ENCODE measurements around the gene DNAJB1.

DNAJB1 gene

DNA sequence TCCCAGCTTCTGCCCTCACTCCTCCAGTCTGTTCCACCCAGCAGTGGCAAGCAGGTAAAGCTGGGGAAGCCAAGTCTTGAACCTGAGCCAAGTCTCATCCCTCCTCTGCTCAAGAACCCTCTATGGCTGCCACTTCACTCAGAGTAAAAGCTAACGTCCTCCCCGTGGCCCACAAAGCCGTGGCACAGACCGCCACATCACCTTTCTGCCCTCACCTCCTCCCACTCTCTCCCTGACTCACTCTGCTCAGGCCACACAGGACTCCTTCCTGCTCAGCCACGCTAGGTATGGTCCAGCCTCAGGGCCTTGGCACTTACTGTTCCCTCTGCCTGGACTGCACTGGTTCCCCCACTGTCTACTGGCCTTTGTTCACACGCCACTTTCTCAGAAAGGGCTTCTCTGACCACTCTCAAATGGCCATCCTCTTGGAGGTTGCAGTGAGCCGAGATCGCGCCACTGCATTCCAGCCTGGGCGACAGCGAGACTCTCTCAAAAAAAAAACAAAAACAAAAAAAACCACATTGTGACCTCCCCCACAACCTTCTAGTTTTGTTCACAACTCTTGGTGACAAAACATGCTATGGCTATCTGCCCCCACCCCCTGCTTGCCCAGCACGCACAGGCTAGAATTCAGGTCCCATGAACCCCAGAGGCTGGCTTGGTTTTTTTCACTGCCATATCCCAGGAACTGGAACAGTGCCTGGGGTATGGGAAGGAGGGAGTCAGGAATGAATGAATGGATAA is 37.9 kb upstream of the DNAJB1 start:
- Histone ChIP-seq H3K4me3 (ENCODE audit: low read length, poor library complexity, severe bottlenecking) (no peak overlapping the region), H3K9me3 (ENCODE audit: insufficient read depth, low read depth, low read length) (no peaks in the 10 kb centered on the region), H3K79me2 (ENCODE audit: insufficient read depth, low read length) (peaks cover 48% of the 10 kb centered on the region; the same call in 1 of the 2 replicates), H3K9ac (ENCODE audit: low read depth, low read length, poor library complexity, severe bottlenecking) (no peak overlapping the region), H4K20me1 (ENCODE audit: insufficient read depth, low read length, poor library complexity, severe bottlenecking) (peaks cover 13% of the 10 kb centered on the region), H3F3A (ENCODE audit: low read depth) (no peaks in the 10 kb centered on the region), H3K36me3 (ENCODE audit: insufficient read depth, low read length) (no peaks in the 10 kb centered on the region), H3K4me2 (ENCODE audit: low read depth, low read length, poor library complexity, severe bottlenecking) (no peak overlapping the region), H3K4me1 (ENCODE audit: insufficient read depth, low read length, poor library complexity, severe bottlenecking) (peaks cover 3% of the 10 kb centered on the region), H3K27me3 (ENCODE audit: insufficient read depth, low read length, poor library complexity, severe bottlenecking) (no peaks in the 10 kb centered on the region), H3K9me2 (replicated peaks; ENCODE audit: low read depth, low read length) (no peaks in the 10 kb centered on the region), H2AFZ (ENCODE audit: low read length) (no peak overlapping the region)
- no peak for TF ChIP-seq CTCF (conservative IDR thresholded peaks at IDR 0.05; ENCODE audit: low read length)
- TF ChIP-seq EZH2phosphoT487 (IDR thresholded peaks at IDR 0.05; ENCODE audit: borderline replicate concordance), result no peak

DNA sequence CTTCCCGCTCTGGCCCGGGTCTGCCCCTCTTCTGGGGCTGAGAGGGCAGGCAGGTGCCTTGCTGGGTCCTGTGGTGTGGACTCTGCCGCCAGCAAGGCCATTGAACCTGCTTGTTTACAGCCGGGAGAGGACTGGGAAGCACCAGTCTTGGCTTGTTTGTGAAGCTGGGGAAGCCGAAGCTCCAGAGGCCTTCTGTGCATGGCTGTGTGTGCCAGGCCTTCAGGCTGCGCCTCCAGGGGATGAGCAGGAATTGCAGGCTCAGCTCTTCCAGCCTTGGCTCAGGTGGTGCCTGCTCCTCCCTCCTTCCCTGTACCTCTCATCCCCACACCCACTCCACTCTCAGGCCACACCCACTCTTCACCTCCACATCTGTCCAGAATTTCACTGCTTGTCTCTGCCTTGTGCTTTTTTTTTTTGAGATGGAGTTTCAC is 36.2 kb upstream of the DNAJB1 start:
- H3K4me1 ChIP-seq (ENCODE audit: insufficient read depth, low read length, poor library complexity, severe bottlenecking), result peaks cover 3% of the 10 kb centered on the region
- H3K27me3 ChIP-seq (ENCODE audit: insufficient read depth, low read length, poor library complexity, severe bottlenecking), result no peaks in the 10 kb centered on the region
- H3K9me3 ChIP-seq (ENCODE audit: insufficient read depth, low read depth, low read length), result no peaks in the 10 kb centered on the region
- H4K20me1 ChIP-seq (ENCODE audit: insufficient read depth, low read length, poor library complexity, severe bottlenecking), result no peaks in the 10 kb centered on the region
- H3F3A ChIP-seq (ENCODE audit: low read depth), result no peaks in the 10 kb centered on the region
- peaks cover 40% of the 10 kb centered on the region; the same call in 1 of the 2 replicates for H3K79me2 ChIP-seq (ENCODE audit: insufficient read depth, low read length)
- H2AFZ ChIP-seq (ENCODE audit: low read length), result no peak overlapping the region
- H3K9me2 ChIP-seq (replicated peaks; ENCODE audit: low read depth, low read length), result no peaks in the 10 kb centered on the region
- peaks cover 6% of the 10 kb centered on the region; the same call in 1 of the 2 replicates for H3K36me3 ChIP-seq (ENCODE audit: insufficient read depth, low read length)
- TF ChIP-seq CTCF (conservative IDR thresholded peaks at IDR 0.05; ENCODE audit: low read length) (no peak), EZH2phosphoT487 (IDR thresholded peaks at IDR 0.05; ENCODE audit: borderline replicate concordance) (no peak)
- H3K4me3 ChIP-seq (ENCODE audit: low read length, poor library complexity, severe bottlenecking), result no peak overlapping the region
- H3K4me2 ChIP-seq (ENCODE audit: low read depth, low read length, poor library complexity, severe bottlenecking), result no peak overlapping the region
- no peak overlapping the region for H3K9ac ChIP-seq (ENCODE audit: low read depth, low read length, poor library complexity, severe bottlenecking)

DNA sequence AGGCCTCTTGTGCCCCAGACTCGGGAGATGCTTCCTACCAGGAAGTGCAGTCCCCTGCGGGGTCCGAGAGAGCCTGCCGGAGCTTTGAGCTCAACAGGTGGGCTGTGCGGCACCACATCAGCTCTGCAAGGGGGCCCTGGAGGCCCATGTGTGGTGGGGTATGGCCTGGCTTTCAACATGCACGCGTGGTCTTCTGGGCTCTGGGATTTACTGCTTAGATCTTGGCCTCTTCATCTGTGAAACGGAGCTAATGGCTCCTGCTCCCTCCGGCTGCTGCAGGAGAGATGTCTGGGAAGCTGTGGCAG is 35.7 kb upstream of the DNAJB1 start:
- H3K9ac ChIP-seq (ENCODE audit: low read depth, low read length, poor library complexity, severe bottlenecking), result no peak overlapping the region
- H4K20me1 ChIP-seq (ENCODE audit: insufficient read depth, low read length, poor library complexity, severe bottlenecking), result no peaks in the 10 kb centered on the region
- no peaks in the 10 kb centered on the region for H3K9me3 ChIP-seq (ENCODE audit: insufficient read depth, low read depth, low read length)
- H3K36me3 ChIP-seq (ENCODE audit: insufficient read depth, low read length), result peaks cover 7% of the 10 kb centered on the region; the same call in 1 of the 2 replicates
- H3K9me2 ChIP-seq (replicated peaks; ENCODE audit: low read depth, low read length), result no peaks in the 10 kb centered on the region
- no peak overlapping the region for H3K4me3 ChIP-seq (ENCODE audit: low read length, poor library complexity, severe bottlenecking)
- H3K27me3 ChIP-seq (ENCODE audit: insufficient read depth, low read length, poor library complexity, severe bottlenecking), result no peaks in the 10 kb centered on the region
- peaks cover 3% of the 10 kb centered on the region for H3K4me1 ChIP-seq (ENCODE audit: insufficient read depth, low read length, poor library complexity, severe bottlenecking)
- no peak for TF ChIP-seq EZH2phosphoT487 (IDR thresholded peaks at IDR 0.05; ENCODE audit: borderline replicate concordance)
- no peak for TF ChIP-seq CTCF (conservative IDR thresholded peaks at IDR 0.05; ENCODE audit: low read length)
- H3K4me2 ChIP-seq (ENCODE audit: low read depth, low read length, poor library complexity, severe bottlenecking), result no peak overlapping the region
- peaks cover 38% of the 10 kb centered on the region; the same call in 1 of the 2 replicates for H3K79me2 ChIP-seq (ENCODE audit: insufficient read depth, low read length)
- H3F3A ChIP-seq (ENCODE audit: low read depth), result no peaks in the 10 kb centered on the region
- H2AFZ ChIP-seq (ENCODE audit: low read length), result no peak overlapping the region

Measured in Loucy (cell line).